Measurements from ENCODE around the gene TEAD3. TPM values are rescaled to one million over a fixed set of nuclear protein-coding genes. Genes with fewer than 3 reads are reported as not detected.

The TEAD3 gene
- total and polyA plus RNA-seq, 4 donors, result 1.9 to 6.8 (median 4.5) TPM

- Histone ChIP-seq H3K27me3 (ENCODE audit: control insufficient read depth in 4 of 4, insufficient read depth in 4 of 4, low read length in 3 of 4) (no peaks in the 10 kb centered on the region), H3K36me3 (ENCODE audit: control insufficient read depth in 4 of 4, insufficient read depth in 3 of 4, low read depth in 1 of 4, low read length in 3 of 4) (no peaks in the 10 kb centered on the region), H3K27ac (ENCODE audit: low read depth in 1 of 2, low read length in 2 of 2) (no peak overlapping the region), H3K4me3 (ENCODE audit: low read depth in 1 of 3, low read length in 3 of 3) (no peak overlapping the region), H3K9ac (ENCODE audit: low read depth in 1 of 2, low read length in 2 of 2) (no peak overlapping the region), H3K9me3 (ENCODE audit: control insufficient read depth in 4 of 4, low read length in 3 of 4) (no peaks in the 10 kb centered on the region), H3K4me1 (ENCODE audit: control insufficient read depth in 4 of 4, insufficient read depth in 4 of 4, low read length in 3 of 4) (peaks cover 9 to 29% (median 15%) of the 10 kb centered on the region in 4 donors)
- DNase-seq (ENCODE audit: low spot score), result no peak
- no peak for TF ChIP-seq FOXA1 (IDR thresholded peaks at IDR 0.05)
- no peak for TF ChIP-seq JUND (IDR thresholded peaks at IDR 0.05)
- TF ChIP-seq FOXA2 (IDR thresholded peaks at IDR 0.05), result no peak
- TF ChIP-seq EGR1 (IDR thresholded peaks at IDR 0.05; ENCODE audit: low read depth in 2 of 2), result no peak
- TF ChIP-seq HNF4G (IDR thresholded peaks at IDR 0.05), result no peak
- TF ChIP-seq ZBTB33 (IDR thresholded peaks at IDR 0.05), result no peak
- no peak for TF ChIP-seq CTCF (IDR thresholded peaks at IDR 0.05; ENCODE audit: low read depth, low read length, missing input control)
- no peak for TF ChIP-seq REST (IDR thresholded peaks at IDR 0.05)
- TF ChIP-seq GABPA (IDR thresholded peaks at IDR 0.05 in 1 of 2, conservative IDR thresholded peaks at IDR 0.05 in 1 of 2), result no peak
- TF ChIP-seq YY1 (IDR thresholded peaks at IDR 0.05), result no peak
- TF ChIP-seq NR2F2 (IDR thresholded peaks at IDR 0.05), result no peak
- TF ChIP-seq HNF4A (conservative IDR thresholded peaks at IDR 0.05), result no peak
- no peak for TF ChIP-seq RXRA (IDR thresholded peaks at IDR 0.05)
- TF ChIP-seq RAD21 (IDR thresholded peaks at IDR 0.05), result no peak
- TF ChIP-seq TAF1 (conservative IDR thresholded peaks at IDR 0.05), result no peak
- 76% methylated on average over 5 of the region's 5 CpGs for WGBS
Measured at GRCh38 chr6:35491558-35492257, 5.2 kb downstream of the TEAD3 start.

All from liver (tissue), 9 donors.